Effector CD8-positive, alpha-beta T cell (primary cell): ENCODE measurements around the gene MRPL1.
A peak's percentile ranks its signal among the peaks of the same experiment; 100 is the strongest.
"Not testable (repeated sequence)": the region's sequence is repeated elsewhere in the genome, so short reads cannot be mapped to it uniquely, and the experiment has no call there.

Source experiments
- DNase-seq: peaks from one replicate; lab custom pipeline; 2025; lab: John Stamatoyannopoulos, UW

The MRPL1 gene

DNA sequence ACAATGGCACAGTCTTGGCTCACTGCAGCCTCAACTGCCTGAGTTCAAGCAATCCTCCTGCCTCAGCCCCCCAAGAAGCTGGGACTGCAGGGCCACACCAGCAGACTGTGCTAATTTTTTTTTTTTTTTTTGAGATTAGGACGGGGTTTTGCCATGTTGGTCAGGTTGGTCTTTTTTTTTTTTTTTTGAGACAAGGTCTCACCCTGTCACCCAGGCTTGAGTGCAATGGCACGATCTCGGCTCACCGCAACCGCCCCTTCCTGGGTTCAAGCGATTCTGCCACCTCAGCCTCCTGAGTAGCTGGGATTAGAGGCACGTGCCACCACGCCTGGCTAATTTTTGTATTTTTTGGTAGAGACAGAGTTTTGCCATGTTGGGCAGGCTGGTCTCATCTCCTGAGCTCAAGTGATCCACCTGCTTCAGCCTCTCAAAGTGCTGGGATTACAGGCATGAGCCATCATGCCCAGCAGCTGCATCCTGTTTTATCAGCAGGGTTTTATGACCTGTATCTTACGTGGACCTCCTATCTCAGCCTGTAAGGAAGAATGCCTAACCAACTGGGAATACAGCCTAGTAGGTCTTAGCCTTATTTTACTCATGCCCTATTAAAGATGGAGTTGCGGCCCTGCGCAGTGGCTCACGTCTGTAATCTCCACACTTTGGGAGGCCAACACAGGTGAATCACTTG is 13.2 kb upstream of the MRPL1 start:
- no peak for DNase-seq

DNA sequence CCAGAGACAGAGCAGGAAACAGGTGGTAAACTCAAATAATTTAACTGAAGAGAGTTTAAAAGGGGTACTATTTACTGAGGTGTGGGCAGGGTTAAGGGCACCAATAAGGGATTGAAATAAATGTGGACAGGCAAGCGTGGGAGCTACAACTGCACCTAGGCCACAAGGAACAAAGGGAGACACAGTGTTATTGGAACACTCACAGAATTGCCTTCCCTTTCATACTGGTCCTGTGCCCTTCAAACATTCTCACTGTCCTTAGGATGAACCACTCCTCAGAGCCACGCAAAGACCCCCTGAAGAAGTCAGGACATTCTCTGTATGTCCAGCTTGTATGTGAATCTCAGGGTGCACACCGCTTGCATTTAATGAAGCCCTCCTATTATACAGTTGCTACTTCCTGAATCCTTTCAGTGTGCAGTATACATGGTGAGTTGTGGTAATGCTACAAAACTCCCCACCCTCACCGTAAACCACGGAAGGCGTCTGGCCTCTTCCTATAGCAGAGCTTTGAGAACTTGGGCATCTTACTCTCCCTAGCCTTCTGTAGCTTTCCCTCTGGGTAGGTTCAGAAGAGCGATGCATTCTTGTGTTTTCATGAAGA is 9.6 kb upstream of the MRPL1 start:
- peak; percentile 47 for DNase-seq

DNA sequence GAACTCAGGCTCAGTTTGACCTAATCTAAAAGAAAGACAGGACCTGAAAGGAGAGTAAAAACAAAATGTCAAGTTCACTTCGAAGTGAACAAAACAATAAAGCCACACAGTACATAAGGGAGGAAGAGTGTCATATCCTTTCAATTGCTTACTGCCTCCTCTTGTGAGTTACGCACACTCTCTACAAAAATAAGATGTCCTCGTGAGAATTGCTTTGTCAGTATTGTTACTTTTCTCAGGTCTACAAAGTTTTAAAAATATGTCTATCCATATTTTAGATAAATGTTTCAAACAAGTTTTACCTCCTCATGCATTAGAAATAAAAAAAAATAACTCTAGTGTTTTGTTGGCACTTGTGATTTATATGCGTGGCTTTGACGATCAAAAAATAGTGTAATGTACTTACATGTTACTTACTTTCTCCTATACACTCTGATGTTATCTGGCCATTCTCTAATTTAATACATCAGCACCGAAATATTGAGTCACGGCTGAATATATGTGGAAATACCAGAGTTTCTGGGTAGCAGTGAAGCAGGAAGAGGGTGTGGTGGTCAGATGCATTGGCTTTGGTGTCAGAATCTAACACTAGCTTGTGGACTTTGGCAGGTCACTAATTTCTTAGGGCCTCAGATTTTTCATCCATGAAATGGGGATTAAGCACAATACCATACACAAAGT is 8.1 kb upstream of the MRPL1 start:
- DNase-seq = no peak

- DNase-seq = no peak
These were observed 6.5 kb upstream of the MRPL1 start for GRCh38 chr4:77856152-77856551.

- DNase-seq = no peak
These were observed 3.4 kb upstream of the MRPL1 start for GRCh38 chr4:77859256-77859655.

GRCh38 chr4:77861495-77861894 is 1.1 kb upstream of the MRPL1 start:
- no peak for DNase-seq

DNA sequence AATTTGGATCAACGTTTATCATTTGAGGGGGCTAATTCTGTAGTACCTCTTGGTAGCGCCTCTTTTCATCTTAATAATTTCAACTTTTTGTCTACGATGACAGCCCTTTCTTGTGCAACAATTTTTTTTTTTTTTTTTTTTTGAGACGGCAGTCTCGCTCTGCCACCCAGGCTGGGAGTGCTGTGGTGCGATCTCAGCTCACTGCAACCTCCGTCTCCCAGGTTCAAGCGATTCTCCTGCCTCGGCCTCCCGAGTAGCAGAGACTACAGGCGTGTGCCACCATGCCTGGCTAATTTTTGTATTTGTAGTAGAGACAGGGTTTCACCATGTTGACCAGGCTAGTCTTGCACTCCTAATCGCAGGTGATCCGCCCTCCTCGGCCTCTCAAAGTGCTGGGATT is 711 bp downstream of the MRPL1 start:
- DNase-seq = not testable (repeated sequence)

GRCh38 chr4:77865259-77865658 is 2.6 kb downstream of the MRPL1 start:
- DNase-seq = no peak

DNA sequence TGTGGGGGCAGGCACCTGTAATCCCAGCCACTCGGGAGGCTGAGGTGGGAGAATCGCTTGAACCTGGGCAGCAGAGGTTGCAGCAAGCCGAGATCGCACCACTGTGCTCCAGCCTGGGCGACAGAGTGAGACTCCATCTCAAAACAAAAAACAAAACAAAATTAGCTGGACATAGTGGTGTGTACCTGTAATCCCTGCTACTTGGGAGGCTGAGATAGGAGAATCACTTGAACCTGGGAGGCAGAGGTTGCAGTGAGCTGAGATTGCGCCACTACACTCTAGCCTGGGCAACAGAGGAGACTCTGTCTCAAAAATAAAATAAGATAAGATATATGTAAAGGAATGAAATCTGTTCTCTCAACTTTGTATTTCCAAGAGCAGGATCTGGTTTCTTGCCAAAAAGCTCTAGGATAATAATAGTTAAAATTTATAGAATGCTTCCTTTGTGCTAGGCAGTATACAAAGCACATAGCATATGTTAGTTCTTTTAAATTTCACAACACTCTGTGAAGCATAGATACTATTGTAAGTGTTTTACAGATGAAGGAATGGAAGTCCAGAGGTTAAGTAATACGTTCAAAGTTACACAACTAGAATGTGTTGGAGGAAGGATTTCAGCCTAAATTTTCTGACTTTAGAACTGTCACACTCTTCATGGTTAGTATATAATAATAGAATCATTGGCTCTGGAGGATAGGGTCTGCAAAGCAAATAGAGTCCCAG is 10.3 kb downstream of the MRPL1 start:
- DNase-seq = no peak

- no peak for DNase-seq
These were observed 14.5 kb downstream of the MRPL1 start for GRCh38 chr4:77877167-77877566.

DNA sequence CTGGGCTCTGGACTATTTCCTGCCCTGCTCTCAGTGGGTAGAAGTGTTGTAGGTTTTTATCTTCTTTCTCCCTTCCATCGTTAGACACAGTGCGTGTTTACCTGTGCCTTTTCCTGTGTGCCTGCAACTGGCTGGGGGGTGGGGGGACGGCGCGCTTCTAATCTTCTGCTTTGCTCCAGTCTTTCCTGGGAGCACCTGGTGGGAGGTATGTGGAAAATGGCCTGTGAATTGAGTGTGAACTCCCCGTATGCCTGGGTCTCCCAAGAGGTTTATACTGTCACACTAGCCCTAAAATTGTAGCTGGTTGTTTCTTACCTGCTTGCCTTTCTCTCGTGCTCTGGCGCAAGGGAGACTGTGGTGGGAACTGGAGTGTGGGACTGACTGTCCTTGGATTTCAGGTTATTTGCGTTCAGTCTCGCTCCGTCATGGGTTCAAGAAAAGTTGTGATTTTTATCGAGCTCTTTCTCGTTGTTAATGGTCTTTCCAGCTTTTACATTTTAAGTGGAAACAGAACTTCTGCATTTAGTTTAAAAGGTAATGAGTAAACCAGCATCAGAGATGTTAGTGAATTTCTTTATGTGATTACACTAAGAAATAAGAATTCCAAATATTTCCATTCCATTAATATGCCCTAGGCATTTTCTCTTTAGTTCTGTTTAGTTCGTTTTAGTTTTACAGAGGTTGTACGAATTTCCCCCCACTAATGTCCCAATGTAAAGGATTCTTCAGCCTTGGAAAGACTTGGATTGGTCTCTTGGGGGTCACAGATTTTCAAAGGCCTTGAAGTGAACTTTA is 15.3 kb downstream of the MRPL1 start:
- DNase-seq = no peak

GRCh38 chr4:77880784-77881183 is 18.2 kb downstream of the MRPL1 start:
- DNase-seq = no peak

DNA sequence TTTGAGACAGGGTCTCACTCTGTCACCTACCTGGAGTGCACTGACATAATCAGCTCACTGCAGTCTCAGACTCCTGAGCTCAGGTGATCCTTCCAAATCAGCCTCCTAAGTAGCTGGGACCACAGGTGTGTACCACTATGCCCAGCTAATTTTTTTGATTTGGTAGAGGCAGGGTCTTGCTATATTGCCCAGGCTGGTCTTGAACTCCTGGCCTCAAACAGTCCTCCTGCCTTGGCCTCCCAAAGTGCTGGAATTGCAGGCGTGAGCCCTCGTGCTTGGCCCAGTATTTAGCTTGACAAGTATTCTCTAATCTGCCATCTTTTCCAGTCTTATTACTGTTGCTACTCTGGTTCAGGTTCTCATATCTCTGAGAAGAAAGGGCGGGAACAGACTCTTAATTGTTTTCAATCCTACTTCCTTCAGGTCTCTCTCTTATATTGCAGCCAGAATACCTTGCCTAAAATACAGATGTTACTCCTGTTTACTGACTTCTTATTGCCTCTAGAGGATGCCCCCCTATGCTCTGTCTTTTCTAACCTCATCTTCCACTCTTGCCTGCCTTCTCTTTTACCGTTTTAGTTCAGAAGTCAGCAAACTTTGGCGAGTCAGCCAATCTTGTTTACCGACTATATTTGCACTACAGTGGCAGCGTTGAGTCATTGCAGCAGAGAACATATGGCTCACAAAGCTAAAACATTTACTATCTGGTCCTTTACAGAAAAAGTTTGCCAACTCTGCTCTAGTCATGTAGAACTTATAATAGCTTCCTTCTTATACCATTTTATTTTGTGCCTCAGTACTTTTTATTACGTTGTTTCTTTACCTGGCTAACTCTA is 19.0 kb downstream of the MRPL1 start:
- DNase-seq = no peak

GRCh38 chr4:77893451-77893850 is 30.8 kb downstream of the MRPL1 start:
- DNase-seq = no peak

GRCh38 chr4:77899607-77900006 is 37.0 kb downstream of the MRPL1 start:
- DNase-seq = no peak

DNA sequence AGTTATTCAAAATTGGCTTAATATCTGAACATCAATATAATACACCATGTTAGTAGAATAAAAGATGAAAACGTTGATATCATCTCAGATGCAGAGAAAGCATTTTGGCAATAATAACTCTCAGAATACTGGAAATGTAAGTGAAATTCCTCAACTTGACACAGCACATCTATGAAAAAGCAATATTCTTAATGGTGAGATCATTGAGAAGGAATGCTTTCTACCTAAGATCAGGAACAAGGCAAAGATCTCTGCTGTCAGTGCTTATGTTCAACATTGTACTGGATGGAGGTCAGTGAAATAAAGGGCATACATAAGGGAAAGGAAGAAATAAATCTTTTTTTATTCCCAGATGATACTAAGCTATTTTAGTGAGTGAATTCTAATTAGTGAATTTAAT is 40.6 kb downstream of the MRPL1 start:
- DNase-seq = no peak

GRCh38 chr4:77905651-77906263 is 43.1 kb downstream of the MRPL1 start:
- DNase-seq = no peak

- DNase-seq = no peak
These were observed 48.0 kb downstream of the MRPL1 start for GRCh38 chr4:77910676-77911075.

DNA sequence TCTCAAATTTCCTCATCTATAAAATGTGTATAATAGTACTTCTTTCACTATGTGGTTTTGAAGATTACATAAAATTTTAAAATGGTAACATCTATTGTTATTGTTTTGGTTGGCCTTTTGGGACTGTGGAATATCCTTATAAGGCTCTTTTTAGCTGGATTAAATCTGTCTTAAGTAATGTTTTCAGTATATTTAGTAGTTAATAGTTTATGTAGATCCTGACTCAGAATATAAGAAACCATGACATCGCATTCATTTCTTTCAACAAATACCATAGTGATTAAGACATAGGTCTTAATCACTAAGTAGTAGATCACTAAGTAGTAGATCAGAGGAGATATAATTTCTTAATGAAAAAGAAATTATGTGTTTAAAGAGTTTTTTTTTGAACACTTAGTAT is 48.5 kb downstream of the MRPL1 start:
- DNase-seq = no peak

GRCh38 chr4:77911842-77912450 is 49.3 kb downstream of the MRPL1 start:
- no peak for DNase-seq
